HG02885 (cell line): ENCODE data around the gene AKAP10.
"Not testable (repeated sequence)": the region's sequence is repeated elsewhere in the genome, so short reads cannot be mapped to it uniquely, and the experiment has no call there.

ENCODE experiments used
- ATAC-seq: cut with Tn5 transposase; IDR thresholded peaks from one replicate; pipeline ENCODE4 v1.9.1; 2021; ENCODE audit warnings: mild to moderate bottlenecking; ENCODE audit not compliant: unreplicated experiment, poor library complexity

Gene AKAP10

GRCh38 chr17:19979917-19980770, 2.5 kb upstream of the AKAP10 start:
- ATAC-seq, result no peak

GRCh38 chr17:19978805-19979211, 1.2 kb upstream of the AKAP10 start:
- no peak for ATAC-seq

GRCh38 chr17:19978209-19978802, 678 bp upstream of the AKAP10 start:
- ATAC-seq, result no peak

- no peak for ATAC-seq
Measured at GRCh38 chr17:19975601-19976000, 2.0 kb downstream of the AKAP10 start.

- ATAC-seq, result no peak
Measured at GRCh38 chr17:19973156-19973555, 4.5 kb downstream of the AKAP10 start.

GRCh38 chr17:19962954-19963353, 14.7 kb downstream of the AKAP10 start:
- not testable (repeated sequence) for ATAC-seq

- no peak for ATAC-seq
Measured at GRCh38 chr17:19958023-19958422, 19.6 kb downstream of the AKAP10 start.

GRCh38 chr17:19955099-19955498, 22.5 kb downstream of the AKAP10 start:
- ATAC-seq, result no peak

- not testable (repeated sequence) for ATAC-seq
Measured at GRCh38 chr17:19951411-19951810, 26.2 kb downstream of the AKAP10 start.

DNA sequence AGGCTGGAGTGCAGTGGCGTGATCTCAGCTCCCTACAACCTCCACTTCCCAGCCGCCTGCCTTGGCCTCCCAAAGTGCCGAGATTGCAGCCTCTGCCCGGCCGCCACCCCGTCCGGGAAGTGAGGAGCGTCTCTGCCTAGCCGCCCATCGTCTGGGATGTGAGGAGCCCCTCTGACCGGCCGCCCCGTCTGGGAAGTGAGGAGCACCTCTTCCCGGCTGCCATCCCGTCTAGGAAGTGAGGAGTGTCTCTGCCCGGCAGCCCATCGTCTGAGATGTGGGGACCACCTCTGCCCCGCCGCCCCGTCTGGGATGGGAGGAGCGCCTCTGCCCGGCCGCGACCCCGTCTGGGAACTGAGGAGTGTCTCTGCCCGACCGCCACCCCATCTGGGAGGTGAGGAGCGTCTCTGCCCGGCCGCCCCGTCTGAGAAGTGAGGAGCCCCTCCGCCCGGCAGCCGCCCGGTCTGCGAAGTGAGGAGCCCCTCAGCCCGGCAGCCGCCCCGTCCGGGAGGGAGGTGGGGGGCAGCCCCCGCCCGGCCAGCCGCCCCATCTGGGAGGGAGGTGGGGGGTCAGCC, 26.9 kb downstream of the AKAP10 start:
- not testable (repeated sequence) for ATAC-seq

- ATAC-seq, result no peak
Measured at GRCh38 chr17:19948116-19948943, 29.3 kb downstream of the AKAP10 start.

DNA sequence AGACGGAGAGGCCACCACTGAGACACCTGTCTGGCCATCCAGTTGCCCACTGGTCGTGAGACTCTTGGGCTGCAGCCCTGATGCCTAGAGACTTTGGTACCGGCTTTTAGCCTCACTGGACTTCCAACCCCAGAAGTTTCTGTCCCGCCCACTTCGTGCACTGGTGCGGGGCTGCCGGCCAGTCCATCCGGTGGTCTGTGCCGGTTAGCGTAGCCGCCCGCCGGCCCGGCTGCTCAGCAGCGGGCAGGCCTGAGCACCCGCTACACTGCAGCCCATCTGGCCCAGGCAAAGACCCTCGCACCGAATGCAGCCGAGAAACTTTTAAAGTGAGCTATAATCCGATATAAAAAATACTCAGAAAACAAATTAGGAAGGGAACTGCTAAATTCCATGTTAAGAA, 30.7 kb downstream of the AKAP10 start:
- ATAC-seq, result no peak

- ATAC-seq, result no peak
Measured at GRCh38 chr17:19945009-19945626, 32.5 kb downstream of the AKAP10 start.

- ATAC-seq, result no peak
Measured at GRCh38 chr17:19943599-19943998, 34.0 kb downstream of the AKAP10 start.

DNA sequence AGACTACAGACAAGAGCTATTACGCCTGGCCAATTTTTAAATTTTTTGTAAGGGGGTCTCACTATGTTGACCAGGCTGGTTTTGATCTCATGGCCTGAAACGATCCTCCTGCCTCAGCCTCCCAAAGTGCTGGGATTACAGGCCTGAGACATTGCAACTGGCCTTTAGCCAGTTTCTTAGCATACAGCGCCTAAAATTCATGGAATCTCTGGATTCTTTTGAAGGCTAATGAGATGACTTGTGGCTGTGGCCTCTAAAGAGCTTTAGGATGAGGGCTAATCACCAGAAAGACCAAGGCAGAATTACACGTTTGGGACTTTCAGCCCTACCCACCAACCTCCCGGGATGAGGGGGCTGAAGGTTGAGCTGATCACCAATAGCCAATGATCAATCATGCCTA, 34.6 kb downstream of the AKAP10 start:
- ATAC-seq, result no peak

DNA sequence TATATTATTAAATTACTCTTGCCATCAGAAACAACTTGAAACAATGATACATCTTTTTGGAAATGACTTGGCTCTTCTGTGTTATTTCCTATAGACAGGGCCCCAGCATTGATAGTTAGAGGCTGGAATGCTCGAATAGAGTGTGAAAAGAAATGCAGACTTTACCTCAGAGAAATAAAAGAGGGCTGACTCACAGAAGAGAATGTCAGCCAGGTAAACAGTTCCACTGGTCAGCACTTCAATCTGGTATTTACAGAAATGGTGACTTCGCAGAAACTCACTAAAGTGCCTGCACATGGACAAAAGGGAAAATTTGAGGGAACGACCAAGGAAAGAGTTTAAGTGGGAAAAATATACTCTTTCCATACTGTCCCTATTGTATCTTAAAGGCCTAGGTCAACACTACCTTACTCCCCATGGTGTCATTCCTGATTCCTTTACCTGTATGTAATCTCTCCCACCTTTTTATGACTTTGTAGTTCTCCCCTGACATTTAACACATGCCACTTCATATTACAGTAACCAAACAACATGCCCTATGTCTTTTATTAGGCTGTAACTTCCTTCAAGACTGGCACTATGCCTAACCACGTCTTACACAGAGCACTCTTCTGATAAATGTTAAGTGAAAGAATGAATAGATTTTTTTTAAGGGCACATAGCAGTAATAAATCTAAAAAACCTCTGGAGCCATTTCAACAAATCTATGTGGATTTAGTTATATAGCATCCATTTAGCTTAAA, 36.7 kb downstream of the AKAP10 start:
- ATAC-seq, result no peak

DNA sequence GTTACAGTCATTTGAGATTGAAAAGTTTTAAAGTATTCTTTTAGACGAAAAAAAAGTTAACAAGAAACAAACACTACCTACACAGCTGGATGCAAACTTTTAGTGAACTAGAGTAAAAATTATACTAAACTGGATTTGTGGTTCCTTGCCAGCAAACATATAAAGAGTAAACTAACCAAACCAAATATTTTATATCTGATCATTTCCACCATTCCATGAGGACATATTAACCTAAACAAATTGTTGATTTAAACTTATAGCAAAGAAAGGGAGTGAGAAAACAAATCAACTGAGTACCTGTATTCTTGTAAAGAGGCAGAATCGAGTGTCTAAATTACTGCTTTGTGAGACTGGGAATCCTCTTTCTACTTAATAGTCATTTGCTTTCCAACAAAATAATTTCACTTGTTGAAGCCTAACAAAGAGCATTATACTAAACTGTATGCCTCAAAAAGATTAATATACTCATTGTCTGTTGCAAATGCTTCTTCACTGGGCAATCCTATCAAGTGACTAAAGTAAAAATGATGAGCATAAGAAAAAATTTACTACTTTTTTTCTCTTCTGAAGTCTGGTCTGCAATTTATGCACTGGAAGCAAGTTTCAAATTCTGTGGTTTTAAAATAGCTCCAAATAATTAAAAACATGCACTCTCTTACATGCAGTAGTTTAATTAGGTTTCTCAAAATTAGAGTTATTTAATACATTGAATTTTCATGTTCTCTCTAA, 37.5 kb downstream of the AKAP10 start:
- ATAC-seq, result no peak

- ATAC-seq, result no peak
Measured at GRCh38 chr17:19938736-19939135, 38.9 kb downstream of the AKAP10 start.

DNA sequence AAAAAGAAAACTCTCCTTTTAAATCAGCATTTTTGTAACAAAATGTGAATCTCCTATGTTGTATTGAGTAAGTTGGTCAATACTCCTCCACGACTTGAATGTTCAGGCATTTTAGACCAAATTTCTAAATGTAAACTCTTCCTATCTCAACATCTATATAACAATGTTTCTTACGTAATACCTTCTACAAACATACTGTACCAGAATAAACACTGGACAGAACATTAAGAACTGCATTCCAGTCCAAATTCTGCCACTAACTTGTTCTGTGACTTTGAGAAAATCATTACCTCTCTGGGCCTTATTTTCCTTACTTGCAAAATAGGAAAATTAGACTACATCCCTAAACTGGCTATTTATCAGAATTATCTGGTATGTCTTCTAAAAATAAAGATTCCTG, 40.1 kb downstream of the AKAP10 start:
- no peak for ATAC-seq
